Brain pericyte (primary cell): ENCODE results near the gene CTBS.
"Not testable (repeated sequence)": the region's sequence is repeated elsewhere in the genome, so short reads cannot be mapped to it uniquely, and the experiment has no call there.

Experiments used
- DNase-seq: peaks from one replicate; pipeline ENCODE4 v3.0.0-alpha.2; 2012; ENCODE audit warnings: low read depth, low spot score

CTBS gene

DNA sequence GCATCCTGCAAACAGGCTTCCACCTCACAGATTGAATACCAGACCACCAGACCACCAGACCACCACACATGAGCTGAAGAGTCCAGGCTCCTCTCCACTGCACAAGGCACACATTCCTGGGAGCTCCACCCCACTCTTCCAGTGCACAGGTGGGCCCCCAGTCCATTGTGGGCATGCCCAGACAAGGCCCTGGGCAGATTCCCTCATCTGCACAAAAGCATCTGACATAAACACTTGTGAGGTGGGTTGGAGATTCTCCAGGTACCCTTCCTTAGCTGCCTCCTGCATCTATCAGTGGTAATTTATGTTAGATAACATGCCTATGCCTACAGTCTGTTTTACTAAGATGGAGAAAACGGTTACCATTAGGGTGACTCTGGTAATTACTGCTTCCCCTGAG is 11.6 kb upstream of the CTBS start:
- DNase-seq: no peak

DNA sequence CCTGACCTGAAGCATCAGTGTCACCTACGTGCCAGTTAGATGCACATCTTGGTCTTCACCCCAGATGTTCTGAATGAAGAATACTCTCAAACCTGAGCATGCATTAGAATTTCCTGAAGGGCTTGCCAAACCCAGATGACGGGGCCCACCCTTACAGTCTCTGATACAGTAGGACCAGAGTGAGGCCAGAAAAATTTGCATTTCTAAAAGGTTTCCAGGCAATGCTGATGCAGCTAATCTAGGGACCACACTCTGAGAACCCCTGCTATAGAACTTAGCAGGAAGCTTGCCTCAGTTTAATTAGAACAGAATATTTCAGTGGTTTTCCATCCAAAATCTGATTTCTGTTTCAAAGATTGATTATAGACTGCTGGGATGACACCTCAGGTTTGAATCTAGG is 9.9 kb upstream of the CTBS start:
- no peak for DNase-seq

DNA sequence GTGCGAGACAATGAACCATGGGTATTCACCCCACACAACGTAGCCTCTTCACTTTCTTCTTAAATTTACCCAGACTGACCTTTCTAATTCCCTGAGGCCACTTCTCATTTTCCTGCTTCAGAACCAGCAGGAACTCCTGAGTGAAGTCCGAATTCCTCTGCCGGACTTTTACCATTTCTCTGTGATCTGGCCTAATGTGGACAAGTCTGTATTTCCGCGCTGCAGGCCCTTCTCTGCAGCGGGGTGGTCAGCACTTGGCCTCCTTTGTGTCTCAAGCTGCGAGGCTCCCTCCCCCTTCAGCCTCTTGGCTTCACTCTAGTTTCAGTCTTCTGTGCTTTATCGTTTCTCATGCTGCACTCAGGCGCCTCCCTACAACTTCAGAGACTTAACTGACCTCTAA is 9.4 kb upstream of the CTBS start:
- no peak for DNase-seq

DNA sequence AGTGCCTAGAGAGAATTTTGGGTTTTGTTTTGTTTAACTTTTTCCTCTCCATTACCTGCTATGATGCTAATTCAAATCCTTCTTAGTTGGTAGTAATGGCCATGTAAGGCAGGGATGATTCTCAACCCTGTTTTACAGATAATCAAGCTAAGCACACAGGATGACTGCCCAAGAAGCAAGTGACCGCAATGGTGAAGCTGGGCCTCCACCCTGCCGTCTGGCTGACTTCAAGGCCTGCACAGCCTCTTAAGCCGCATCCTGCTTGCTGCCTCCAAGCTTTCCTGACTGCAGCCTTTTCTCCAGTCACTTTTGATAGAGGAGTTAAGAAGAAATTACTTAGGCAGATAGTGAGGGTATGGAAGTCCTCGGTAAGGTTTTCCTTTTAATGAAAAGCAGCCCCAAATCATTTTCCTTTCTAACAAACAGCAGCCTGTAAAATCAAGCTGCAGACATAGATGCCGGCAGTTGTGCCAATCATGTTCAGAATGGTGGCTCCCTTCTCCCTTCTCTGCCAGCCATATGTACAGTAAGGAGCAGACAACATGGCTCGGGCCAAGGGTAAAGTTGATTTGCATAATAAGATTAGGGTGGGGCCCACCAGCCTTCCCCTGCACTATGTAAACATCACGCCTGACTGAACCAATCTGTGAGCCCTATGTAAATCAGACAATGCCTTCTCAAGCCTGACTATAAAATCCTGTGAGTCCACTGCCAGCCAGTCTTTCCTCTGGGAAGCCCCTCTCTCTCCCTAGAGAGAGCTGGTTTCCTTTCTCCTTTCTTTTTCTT is 8.8 kb upstream of the CTBS start:
- no peak for DNase-seq

DNA sequence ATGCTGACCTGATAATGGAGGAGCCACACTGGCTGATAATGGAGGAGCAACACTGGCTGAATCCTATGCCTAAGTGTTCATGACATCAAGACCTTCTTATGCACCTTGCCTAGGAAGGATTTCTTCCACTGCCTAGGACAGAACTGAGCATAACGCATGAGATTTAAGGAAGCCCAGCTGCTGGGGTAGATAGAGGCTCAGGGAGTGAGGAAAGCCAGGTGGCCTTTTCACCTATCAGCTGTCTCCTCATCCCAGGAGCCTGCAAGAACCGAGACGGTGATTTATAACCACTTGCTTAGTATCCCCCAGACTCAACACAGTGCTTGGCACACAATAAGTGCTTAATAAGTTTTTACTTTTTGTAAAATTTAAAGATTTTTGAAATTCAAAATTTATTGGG is 7.4 kb upstream of the CTBS start:
- no peak for DNase-seq

DNA sequence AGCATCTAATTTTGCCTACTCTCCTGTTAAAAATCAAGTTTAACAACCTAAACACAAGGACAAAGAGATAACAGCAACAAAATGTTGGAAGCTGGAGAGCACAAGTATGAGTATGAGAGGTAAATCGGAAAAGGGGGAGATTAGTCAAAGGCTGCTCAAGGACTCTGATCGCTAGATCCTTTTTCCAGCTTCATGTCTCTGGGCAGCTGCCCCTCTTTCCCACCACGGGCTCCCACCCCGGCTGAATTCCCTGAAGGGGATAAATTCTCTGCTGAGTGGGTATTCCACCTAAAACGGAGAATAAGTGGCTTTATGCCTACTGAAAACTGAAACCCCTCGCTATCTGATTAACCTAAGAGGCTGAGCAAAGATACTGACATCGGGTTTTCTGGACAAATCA is 696 bp upstream of the CTBS start:
- DNase-seq: no peak

DNA sequence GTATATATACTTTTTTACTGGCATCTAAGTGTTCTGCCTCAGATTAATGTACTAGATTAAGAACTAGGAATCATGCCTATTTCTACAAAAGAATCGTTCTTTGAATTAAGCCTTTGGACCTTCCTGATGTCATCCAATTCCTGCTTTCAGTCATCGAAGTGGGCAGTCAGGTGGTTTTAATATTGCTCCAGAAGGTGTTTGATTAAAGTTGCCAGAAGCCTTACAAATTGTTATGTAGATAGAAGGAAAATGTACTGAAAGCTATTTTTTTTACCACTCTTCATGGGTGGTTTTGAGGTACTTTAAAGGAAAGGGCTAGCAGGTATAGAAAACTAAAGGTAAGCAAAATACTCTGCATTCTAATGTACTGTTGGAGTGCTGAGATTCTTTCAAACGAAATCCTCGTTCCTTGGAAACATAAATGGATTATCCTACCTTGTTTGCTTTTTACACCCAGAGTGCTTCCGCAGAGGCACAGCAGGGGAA is 716 bp downstream of the CTBS start:
- no peak for DNase-seq

DNA sequence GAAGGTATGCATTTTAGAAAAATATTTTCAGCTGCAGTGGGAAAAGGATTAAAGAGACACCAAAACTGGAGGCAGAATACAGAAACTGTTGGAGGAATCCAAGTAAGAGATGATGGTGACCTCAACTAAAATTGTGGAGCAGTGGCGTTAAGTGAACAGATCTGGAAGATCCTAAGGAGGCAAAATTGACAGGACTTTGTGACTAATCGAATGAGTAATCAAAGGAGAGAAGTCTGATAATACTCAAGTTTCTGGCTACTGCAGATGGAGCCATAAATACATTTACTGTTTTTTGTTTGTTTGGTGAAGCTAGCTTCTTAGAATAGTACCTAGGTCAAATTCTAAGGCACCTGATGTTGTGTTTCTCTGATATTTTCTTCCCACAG is 3.1 kb downstream of the CTBS start:
- DNase-seq: no peak

DNA sequence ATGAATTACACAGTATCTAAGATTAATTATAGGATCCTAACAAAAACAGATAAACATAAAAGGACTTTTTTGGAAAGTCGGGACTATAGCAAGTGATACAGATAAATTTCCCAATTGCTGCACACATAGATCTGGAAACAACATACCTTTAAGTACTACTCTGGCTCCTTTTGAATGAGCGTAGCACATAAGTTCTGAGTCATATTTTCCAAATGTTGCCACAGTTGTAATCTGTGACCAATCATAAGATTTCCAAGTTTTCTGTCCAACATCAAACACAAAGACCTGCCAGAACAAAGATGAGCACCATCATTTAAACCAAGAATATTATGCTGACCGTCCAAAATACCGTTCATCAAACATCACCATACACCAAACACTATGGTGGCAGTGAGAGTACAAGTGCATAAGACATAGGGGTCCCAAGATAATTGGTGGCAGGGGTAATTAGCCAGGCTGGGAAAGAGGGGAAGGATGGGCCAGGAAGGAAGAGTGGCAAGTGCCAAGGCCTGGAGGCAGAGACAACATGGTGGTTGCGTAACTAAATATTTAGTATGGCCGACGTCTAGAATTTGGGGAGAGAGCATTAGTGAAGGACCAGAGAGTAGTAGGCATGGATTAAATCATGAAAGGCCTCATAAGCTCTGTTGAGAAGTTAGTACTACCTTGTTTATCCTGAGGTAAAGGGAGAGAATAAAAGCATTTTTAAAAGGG is 3.6 kb downstream of the CTBS start:
- no peak for DNase-seq

DNA sequence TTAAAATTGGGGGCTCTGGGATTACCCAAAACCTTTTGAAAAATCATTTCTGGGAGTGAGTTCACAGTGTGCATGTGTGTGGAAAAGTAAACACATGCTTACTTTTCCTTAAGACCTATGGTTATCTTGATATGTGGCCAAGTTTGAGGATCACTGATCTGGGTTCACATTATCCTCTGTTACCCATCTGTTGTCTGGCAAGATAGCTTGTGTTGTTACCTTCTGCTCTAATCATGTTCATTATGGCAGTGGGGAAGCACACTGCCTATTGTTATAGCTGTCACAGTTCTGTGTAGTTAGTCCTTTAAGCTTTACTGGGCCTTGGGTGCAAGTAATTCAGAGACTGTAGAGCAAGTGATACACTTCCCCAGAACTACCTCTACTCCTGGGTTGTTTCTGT is 5.0 kb downstream of the CTBS start:
- no peak for DNase-seq

DNA sequence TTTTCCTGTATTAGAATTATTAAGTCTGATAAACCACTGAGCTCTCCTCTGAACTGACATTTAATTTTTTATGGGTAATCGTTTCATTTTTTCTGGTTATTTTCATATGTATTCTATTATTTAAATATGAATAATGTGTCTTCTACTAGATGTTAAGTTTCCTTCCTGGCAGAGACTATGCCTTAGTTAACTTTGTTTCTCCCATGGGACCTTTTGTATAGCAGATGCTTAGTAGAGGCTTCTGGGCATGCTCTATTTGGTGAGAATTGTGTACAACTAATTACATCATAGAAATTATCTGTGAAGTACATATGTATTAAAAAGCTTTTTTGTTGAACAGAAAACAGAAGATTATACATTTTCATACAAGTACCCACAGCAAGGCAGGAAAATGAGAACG is 23.4 kb downstream of the CTBS start:
- no peak for DNase-seq

DNA sequence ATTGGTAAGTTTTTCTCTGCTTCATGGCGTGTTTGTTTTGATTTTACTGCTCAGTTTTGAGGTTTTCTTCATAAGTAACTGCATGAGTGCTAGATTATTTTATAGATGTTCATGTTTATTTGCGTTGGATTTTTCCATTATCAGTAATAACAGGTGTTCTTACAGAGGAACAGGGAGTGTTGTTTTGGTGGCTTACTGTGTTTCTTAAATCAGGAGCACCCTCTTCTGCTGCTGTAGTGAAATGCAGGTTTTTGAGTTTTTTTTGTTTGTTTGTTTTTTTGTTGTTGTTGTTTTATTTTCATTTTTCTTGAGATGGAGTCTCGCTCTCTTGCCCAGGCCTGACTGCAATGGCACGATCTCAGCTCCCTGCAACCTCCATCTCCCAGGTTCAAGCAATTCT is 32.6 kb downstream of the CTBS start:
- no peak for DNase-seq

DNA sequence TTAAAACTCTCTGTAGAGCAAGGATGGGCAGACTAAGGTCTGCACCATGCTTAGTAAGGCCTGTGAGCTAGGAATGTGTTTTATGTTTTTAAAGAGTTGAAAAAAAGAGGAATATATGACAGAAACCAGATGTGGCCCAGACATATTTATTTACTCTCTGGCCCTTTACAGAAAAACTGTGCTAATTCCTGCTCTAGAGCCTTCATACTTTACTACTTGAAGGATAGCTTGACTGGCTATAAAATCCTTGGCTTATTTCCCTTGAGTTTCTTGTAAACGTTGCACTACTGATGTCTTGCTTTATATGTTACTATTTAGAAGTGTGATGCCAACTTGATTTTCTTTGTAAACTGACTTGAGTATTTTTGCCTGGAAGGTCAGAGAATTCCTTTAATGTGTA is 33.5 kb downstream of the CTBS start:
- no peak for DNase-seq

DNA sequence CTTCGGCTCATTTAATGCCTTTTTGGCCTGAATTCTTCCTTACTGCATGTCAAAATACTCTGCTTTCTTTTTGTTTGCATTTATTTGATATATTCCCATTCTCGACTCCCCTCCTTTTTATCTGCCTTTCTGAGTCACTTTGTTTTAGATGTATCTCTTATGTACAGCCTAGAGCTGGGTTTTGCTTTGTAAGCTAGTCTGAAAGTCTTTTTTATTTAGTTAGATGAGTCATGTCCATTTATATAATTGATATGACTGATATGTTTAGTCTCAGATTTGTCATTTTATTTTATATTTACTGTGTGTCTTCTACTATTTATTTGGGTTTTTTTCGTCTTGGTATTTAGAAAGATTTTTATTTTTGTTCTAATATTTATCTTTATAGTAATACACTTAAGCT is 34.3 kb downstream of the CTBS start:
- peak; percentile 1 for DNase-seq

DNA sequence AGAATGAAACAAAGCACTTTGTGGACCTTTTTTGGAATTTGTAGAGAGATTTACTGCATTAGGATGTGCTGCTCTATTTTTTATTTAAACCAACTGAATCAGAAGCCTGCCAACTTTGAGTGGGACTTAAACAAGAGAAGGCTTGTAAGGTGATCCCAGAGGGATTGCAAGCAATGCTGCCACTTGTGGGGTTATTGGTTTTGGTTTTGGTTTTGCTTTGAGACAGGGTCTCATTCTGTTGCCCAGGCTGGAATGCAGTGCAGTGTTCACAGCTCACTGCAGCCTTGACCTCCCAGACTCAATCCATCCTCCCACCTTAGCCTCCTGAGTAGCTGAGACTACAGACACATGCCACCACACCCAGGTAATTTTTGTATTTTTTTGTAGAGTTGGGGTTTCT is 35.6 kb downstream of the CTBS start:
- DNase-seq: no peak

DNA sequence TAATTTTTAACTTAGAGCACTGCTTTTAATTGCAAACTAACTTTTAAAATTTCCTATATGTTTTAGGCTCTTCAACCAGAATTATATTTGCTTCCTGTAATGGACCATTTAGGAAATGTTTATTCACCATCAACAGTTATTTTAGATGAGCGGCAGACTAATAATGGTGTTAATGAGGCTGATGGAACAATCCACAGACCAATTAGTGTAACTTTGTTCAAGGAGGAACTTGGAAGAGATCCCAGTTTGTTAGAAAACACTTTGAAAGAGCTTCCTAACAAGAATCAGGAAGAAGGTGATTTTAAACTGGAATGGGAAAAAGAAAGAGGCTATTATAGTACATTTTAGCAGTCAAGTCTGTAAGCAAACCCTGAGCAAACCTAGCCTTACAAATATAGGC is 48.5 kb downstream of the CTBS start:
- no peak for DNase-seq

DNA sequence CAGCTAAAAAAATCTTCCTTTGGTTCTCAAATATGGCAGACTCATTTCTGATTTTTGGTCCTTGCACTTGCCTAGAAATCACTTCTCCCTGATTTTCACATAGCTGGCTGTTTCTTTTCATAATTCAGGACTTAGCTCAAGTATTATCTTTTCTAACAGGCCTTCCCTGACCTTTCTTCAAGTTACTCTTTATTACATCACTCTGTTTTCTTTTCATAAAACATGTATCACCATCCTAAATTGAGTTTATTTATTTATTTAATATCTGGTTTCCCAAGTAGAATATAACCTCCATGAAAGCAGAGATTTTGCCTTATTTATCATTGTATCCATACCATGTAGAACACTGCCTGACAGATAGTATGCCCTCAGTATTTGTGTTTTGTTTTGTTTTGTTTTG is 49.6 kb downstream of the CTBS start:
- DNase-seq: no peak

DNA sequence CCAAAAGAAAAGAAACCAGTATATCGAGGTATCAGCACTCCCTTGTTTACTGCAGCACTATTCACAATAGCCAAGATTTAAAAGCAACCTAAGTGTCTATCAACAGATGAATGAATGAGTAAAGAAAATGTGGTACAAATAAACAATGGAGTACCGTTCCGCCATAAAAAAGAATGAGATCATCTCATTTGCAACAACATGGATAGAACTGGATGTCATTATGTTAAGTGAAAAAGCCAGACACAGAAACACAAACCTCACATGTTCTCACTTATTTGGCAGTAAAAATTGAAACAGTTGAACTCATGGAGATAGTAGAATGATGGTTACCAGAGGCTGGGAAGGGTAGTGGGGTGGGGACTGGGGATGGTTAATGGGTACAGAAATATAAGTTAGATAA is 63.6 kb downstream of the CTBS start:
- DNase-seq: no peak

DNA sequence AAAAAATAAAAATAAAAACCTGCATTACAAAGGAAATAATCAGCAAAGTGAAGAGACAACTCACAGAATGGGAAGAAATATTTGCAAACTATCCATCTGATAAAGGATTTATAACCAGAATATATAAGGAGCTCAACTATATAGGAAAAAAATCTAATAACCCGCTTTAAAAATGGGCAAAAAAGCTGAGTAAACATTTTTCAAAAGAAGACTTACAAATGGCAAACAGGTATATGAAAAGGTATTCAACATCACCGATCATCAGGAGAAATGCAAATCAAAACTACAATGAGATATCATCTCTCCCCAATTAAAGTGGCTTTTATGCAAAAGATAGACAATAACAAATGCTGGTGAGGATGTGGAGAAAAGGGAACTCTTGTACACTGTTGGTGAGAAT is 64.1 kb downstream of the CTBS start:
- DNase-seq: no peak

DNA sequence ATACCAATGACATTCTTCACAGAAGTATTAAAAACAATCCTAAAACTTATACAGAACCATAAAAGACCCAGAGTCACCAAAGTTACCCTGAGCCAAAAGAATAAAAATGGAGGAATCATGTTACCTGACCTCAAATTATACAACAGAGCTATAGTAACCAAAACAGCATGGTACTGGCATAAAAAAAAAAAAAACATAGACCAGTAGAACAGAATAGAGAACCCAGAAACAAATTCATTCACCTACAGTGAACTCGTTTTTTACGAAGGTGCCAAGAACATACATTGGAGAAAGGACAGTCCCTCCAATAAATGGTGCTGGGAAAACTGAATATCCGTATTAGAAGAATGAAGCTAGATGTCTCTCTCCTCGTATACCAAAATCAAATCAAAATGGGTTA is 65.2 kb downstream of the CTBS start:
- no peak for DNase-seq

DNA sequence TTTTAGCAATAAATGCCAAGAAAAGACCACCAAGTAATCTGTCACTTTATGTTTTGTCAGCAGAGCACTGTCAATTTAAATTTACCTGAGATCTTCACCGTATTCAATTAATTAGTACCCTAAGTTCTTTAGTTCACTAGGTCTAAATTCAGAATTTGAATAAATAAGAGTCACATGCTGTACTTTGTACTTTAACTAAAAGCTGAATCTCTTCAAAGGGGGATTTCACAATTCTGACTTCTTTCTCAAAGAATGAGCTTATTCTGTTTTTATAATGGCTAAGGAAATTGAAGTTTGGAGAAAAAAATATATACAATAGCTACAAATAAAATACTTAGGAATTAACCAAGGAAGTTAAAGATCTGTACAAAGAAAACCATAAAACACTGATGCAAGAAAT is 65.7 kb downstream of the CTBS start:
- no peak for DNase-seq

DNA sequence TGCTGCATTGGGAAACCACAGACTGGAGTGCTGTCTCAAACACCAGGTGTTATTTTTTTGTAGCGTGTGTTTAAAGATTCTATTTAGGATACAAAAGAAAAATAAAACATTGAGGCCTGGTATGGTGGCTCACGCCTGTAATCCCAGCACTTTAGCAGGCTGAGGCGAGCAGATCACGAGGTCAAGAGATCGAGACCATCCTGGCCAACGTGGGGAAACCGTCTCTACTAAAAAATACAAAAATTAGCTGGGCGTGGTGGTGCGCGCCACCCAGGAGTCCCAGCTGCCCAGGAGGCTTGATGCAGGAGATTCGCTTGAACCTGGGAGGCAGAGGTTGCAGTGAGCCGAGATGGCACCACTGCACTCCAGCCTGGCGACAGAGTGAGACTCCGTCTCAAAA is 66.4 kb downstream of the CTBS start:
- DNase-seq: not testable (repeated sequence)

DNA sequence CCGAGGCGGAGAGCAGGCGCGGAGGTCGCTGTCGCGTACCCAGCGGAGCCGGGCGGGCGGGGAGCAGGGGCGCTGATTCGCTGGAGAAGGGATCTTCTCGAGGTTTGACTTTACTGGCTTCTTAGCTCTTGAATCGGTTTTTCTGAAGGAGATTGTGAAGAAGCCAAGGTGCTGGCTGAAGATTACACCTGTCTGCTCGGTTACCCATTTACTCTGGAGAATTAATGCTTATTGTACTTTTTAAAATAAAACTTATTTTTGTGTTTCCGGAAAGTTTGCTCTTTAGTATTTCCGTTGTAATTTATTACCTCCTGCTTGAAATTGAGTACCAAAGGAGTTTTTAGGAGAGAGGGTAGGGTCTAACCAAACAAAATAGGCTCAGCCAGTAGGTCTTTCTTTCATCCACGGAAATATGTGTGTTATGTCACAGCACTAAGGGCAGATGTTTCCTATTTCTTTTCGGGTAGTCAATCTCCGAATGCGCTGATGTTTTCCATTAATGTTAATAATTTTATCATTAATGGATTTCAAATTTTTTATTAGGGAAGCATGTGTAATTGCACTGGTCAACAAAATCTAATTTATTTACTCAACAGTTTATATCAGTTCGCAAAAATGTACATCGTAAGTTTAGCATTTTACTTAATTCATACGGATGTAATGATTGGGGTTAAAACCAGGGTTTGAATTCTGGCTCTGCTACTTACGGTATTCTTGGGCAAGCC is 67.3 kb downstream of the CTBS start:
- DNase-seq: no peak
